ENCODE data around the gene PRKAR1A. TPM values are rescaled to one million over a fixed set of nuclear protein-coding genes. Genes with fewer than 3 reads are reported as not detected.
"Not testable (repeated sequence)": the region's sequence is repeated elsewhere in the genome, so short reads cannot be mapped to it uniquely, and the experiment has no call there.

The PRKAR1A gene
- total RNA-seq, 4 donors from 2014 or later: 367 to 431 (median 417) TPM

DNA sequence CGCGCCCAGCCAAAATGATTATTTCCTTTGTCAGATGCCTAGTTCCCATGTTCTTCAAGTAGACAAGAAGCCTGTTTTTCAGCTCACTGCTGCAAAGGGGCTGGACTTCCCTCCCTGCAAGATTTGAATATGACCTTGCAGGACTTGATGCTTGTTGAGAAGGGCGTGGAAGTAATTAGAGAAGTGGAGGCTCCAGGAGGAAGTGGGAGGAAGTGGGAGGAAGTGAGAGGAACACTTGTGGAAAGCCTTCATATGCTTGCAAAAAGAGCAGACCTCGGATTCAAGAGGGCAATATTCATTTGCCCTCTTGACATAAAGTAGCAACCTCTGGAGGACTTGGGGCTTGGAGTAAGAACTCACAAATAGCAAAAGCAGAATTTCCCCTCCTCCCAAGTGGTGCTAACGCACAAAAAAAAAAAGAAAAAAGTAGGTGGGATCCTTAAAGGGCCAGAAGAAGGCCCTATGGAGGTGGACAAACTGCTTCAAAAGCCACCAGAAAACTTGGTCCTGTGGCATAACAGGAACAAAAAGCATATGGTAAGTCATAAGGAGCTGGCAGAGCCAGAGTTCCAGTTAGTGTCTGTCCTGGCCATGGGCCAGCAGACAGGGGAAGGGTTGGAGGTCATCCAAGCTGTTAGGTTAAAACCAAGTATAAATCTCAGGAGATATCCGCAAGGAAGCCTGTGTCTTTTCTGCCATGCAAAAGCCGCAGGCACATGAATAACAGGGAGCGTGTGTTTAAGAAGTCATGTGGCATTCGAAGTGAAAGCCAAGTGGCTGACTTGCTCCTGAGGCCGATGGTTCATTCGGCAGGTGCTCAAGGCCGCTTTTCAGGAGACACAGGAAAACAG lies 20.6 kb upstream of the PRKAR1A start:
- Histone ChIP-seq H3K9me3 (no peaks in the 10 kb centered on the region), H3K4me1 (peaks cover 14 to 15% of the 10 kb centered on the region in 2 donors), H3K4me3 (replicated peaks in 1 of 3) (no peak overlapping the region), H3K36me3 (no peaks in the 10 kb centered on the region), H3K27me3 (no peaks in the 10 kb centered on the region), H3K27ac (peak overlapping the region in 2 of 3 donors; percentile 31 to 57)
- intact Hi-C loops (cut with DNase I): no loop called here
- peak; percentile 54 to 65 for DNase-seq
- 28 to 44% methylated on average over 12 of the region's 12 CpGs for WGBS, 2 donors
- no peak for TF ChIP-seq POLR2A (IDR thresholded peaks at IDR 0.05)
- TF ChIP-seq, protein P1, sequence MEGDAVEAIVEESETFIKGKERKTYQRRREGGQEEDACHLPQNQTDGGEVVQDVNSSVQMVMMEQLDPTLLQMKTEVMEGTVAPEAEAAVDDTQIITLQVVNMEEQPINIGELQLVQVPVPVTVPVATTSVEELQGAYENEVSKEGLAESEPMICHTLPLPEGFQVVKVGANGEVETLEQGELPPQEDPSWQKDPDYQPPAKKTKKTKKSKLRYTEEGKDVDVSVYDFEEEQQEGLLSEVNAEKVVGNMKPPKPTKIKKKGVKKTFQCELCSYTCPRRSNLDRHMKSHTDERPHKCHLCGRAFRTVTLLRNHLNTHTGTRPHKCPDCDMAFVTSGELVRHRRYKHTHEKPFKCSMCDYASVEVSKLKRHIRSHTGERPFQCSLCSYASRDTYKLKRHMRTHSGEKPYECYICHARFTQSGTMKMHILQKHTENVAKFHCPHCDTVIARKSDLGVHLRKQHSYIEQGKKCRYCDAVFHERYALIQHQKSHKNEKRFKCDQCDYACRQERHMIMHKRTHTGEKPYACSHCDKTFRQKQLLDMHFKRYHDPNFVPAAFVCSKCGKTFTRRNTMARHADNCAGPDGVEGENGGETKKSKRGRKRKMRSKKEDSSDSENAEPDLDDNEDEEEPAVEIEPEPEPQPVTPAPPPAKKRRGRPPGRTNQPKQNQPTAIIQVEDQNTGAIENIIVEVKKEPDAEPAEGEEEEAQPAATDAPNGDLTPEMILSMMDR (IDR thresholded peaks at IDR 0.05): no peak

DNA sequence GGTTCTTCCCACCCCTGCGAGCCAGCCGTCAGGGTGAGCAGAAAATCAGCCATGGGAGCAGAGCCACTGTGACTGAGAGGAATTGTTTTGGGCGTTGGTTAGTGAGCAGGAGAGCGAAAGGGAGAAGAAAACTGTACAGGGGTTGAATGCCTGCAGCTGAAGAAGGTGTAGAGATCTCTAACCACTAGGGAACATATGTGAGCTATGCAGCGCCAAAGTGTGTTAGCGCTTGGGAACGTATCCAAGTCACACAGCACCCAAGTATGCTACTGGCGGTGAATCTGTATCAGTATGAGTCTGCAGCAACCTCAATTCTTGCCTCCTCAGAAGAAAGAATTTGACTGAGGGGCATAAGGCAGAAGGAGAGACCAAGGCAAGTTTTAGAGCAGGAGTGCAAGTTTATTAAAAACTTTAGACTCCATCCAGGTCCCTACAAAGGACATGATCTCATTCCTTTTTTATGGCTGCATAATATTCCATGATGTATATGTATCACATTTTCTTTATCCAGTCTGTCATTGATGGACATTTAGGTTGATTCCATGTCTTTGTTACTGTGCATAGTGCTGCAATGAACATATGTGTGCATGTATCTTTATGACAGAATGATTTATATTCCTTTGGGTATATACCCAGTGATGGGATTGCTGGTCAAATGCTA lies 19.7 kb upstream of the PRKAR1A start:
- intact Hi-C loops (cut with DNase I); H3K4me3 ChIP-seq (replicated peaks in 1 of 3): not testable (repeated sequence)

DNA sequence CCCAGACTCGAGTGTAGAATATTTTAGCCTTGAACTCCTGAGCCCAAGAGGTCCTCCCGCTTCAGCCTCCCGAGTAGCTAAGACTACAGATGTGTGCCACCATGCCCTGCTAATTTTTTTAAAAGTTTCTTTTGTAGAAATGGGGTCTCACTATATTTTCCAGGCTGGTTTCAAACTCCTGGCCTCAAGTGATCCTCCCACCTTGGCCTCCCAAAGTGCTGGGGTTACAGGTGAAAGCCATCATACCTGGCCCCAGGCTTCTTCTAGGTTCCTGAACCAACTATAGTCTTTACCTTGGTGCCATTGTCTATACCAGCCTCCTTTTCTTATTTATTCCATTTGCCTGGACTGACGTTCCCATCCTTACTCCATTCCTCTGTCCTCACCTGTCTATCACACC lies 17.1 kb upstream of the PRKAR1A start:
- Histone ChIP-seq H3K4me3 (replicated peaks in 1 of 3) (no peak overlapping the region), H3K27me3 (no peaks in the 10 kb centered on the region), H3K27ac (no peak overlapping the region), H3K4me1 (peaks cover 15 to 23% of the 10 kb centered on the region in 2 donors), H3K36me3 (no peaks in the 10 kb centered on the region), H3K9me3 (no peaks in the 10 kb centered on the region)
- WGBS, 2 donors: 94 to 96% methylated on average over 4 of the region's 4 CpGs
- TF ChIP-seq, protein P1 (IDR thresholded peaks at IDR 0.05): no peak
- TF ChIP-seq POLR2A (IDR thresholded peaks at IDR 0.05): no peak
- intact Hi-C loops (cut with DNase I): no loop called here
- DNase-seq: no peak

More for the DNA sequence above, 19.7 kb upstream of the PRKAR1A start:
- H3K27me3 ChIP-seq, H3K9me3 ChIP-seq, H3K36me3 ChIP-seq, DNase-seq: not testable (repeated sequence)
- WGBS, 2 donors: 83% methylated on average over 8 of the region's 8 CpGs
- Histone ChIP-seq H3K4me1 (peaks cover 14 to 15% of the 10 kb centered on the region in 2 donors), H3K27ac (peak overlapping the region in 1 of 3 donors; percentile 31)

DNA sequence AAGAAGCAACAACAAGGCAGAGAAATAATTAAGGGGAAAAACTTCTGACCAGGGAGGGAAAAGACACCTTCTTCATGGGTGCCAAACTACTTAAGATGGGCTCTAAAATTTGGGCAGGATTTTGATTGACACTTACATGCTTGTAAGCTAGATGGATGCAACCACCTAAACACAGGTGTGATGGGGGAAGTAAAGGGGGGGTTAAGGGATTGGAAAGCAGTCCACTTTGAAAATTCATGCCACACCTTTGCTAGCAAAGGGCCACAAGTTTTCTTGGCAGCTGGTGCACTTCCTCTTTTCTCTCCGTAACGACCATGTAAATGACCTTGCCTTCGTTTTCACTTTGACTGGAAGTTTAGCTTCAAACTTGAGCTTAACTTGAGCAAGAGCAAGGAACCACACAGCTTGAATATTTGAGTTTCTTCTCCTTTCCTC lies 14.3 kb upstream of the PRKAR1A start:
- intact Hi-C loops (cut with DNase I): no loop called here
- peaks cover 9 to 13% of the 10 kb centered on the region in 2 donors for H3K4me1 ChIP-seq
- no peak overlapping the region for H3K4me3 ChIP-seq (replicated peaks in 1 of 3)
- H3K27me3 ChIP-seq: no peaks in the 10 kb centered on the region
- no peak for DNase-seq
- 20 to 43% methylated on average over 3 of the region's 3 CpGs for WGBS, 2 donors
- H3K36me3 ChIP-seq: no peaks in the 10 kb centered on the region
- H3K27ac ChIP-seq: no peak overlapping the region
- no peaks in the 10 kb centered on the region for H3K9me3 ChIP-seq
- TF ChIP-seq, protein P1 (IDR thresholded peaks at IDR 0.05): no peak

DNA sequence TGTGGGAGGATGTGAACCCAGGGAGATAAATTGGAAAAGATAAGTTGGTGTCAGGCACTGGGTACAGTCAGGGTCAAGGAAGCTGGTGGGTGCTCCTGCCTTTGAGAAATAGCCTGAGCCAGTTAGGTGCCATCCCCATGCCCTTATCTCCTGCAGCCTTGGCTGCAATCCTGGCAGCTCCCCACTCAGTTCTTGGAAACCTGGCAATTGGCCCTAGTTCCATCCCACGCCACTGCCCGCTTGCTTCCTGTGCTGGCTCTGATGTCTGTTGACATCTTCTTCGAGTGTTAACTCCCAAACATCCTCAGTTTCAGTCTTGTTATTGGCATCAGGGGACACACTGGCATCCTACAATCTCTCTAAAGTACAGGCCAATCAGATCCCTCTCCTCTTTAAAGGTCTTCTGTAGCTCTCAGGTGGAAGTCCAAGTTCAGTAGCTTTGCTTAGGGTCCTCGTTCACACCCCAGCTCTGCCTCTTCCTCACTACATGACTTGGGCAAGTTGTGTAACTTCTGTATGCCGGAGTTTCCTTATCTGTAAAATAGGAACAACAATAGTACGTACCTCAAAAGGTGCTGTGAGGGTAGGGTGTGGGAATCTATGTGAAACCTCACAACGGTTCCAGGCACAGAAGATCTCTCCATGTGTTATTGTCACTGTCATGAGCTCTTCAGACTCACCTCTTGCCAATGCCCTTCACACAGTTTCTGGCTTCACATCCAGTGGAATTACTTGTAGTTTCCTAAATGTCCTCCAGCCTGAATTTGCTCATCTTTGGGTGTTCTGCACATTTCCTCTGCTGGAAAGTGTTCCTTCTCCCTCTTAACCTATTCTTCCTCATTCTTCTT lies 13.5 kb upstream of the PRKAR1A start:
- Histone ChIP-seq H3K27me3 (no peaks in the 10 kb centered on the region), H3K9me3 (no peaks in the 10 kb centered on the region), H3K4me1 (peaks cover 1 to 9% of the 10 kb centered on the region in 2 donors), H3K27ac (no peak overlapping the region), H3K36me3 (no peaks in the 10 kb centered on the region), H3K4me3 (replicated peaks in 1 of 3) (no peak overlapping the region)
- intact Hi-C loops (cut with DNase I): no loop called here
- no peak for DNase-seq
- 56 to 78% methylated on average over 7 of the region's 7 CpGs for WGBS, 2 donors
- TF ChIP-seq, protein P1 (IDR thresholded peaks at IDR 0.05): no peak
- TF ChIP-seq POLR2A (IDR thresholded peaks at IDR 0.05): no peak
